ENCODE data around the gene KIRREL3. TPM values are rescaled to one million over a fixed set of nuclear protein-coding genes. Genes with fewer than 3 reads are reported as not detected.

The KIRREL3 gene
- total and polyA plus RNA-seq, 2 of the 8 experiments (the other 6 are each of a cell fraction or from before 2014, with no cell fraction given), result 0.29 to 0.32 TPM

DNA sequence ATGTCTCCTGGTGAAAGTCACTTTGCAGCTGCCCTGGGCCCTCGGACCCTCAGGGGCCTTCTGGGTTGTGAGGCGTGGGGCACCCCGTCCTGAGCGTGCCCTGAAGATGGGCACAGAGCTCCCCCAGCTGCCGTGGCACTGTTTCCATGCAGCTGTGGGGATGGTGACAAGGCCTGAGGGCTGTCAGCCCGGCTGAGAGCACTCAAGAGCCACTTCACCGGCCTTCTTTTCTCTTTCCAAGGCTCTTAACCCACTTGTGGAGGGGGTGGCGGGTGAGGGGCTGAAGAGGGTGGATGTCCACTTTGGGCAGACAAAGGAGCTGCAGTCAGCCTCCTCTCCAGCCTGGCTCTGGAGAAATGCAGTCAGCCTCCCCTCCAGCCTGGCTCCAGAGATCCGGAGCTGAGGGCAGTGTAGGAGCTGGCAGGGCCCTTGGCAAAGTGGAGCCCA lies 405.6 kb downstream of the KIRREL3 start:
- Histone ChIP-seq H3K4me2 (ENCODE audit: insufficient read depth in 1 of 2, low read depth in 2 of 2, low read length in 2 of 2) (no peak overlapping the region), H3K79me1 (ENCODE audit: low read depth, low read length) (no peaks in the 10 kb centered on the region), H3K36me3 (ENCODE audit: control insufficient read depth in 2 of 4, insufficient read depth in 4 of 4, low read length in 3 of 4) (no peaks in the 10 kb centered on the region), H3K56ac (replicated peaks; ENCODE audit: insufficient read length, low read depth, low read length) (no peak overlapping the region), H4K91ac (replicated peaks; ENCODE audit: insufficient read length, low read length) (no peak overlapping the region), H4K5ac (ENCODE audit: insufficient read length, low read depth, low read length) (no peak overlapping the region), H3K79me2 (ENCODE audit: control insufficient read depth in 1 of 2, insufficient read depth in 2 of 2, low read length in 2 of 2) (no peaks in the 10 kb centered on the region), H3K23me2 (ENCODE audit: low read depth, low read length) (no peaks in the 10 kb centered on the region), H3K4ac (replicated peaks; ENCODE audit: insufficient read length, low read depth, low read length) (no peak overlapping the region), H2BK15ac (ENCODE audit: low read length) (no peak overlapping the region), H3K23ac (ENCODE audit: insufficient read length) (no peak overlapping the region), H3K27ac (ENCODE audit: low read depth, low read length) (no peak overlapping the region), H2AFZ (ENCODE audit: low read length) (no peak overlapping the region), H3K18ac (ENCODE audit: extremely low read depth, low read length) (no peak overlapping the region), H2AK5ac (ENCODE audit: low read depth, low read length) (no peak overlapping the region), H3K27me3 (replicated peaks in 1 of 4; ENCODE audit: control insufficient read depth in 3 of 4, extremely low read depth in 1 of 4, insufficient read depth in 3 of 4, low read length in 3 of 4) (no peaks in the 10 kb centered on the region), H3K4me1 (replicated peaks in 1 of 4; ENCODE audit: control insufficient read depth in 3 of 4, insufficient read depth in 4 of 4, low read length in 3 of 4) (peaks cover 0 to 13% (median 7%) of the 10 kb centered on the region in 4 experiments; a peak in 4 of 7 replicates), H3K9ac (replicated peaks in 1 of 4; ENCODE audit: extremely low read depth in 1 of 4, low read depth in 3 of 4, low read length in 3 of 4) (no peak overlapping the region), H2BK12ac (ENCODE audit: low read depth, low read length) (no peak overlapping the region), H2BK20ac (ENCODE audit: low read length) (no peak overlapping the region), H3K14ac (ENCODE audit: insufficient read length) (no peak overlapping the region), H3K9me3 (ENCODE audit: insufficient read depth in 2 of 2, low read depth in 1 of 2, low read length in 1 of 2) (0 out of 4 replicates have a peak, but pooled peaks cover 0 to 2% of the 10 kb centered on the region in 2 experiments), H4K20me1 (replicated peaks in 1 of 2; ENCODE audit: control insufficient read depth in 1 of 2, insufficient read depth in 2 of 2, low read length in 2 of 2) (no peaks in the 10 kb centered on the region), H3K4me3 (ENCODE audit: extremely low read depth in 1 of 4, insufficient read depth in 2 of 4, low read depth in 3 of 4, low read length in 4 of 4) (no peak overlapping the region), H2BK120ac (replicated peaks; ENCODE audit: low read depth, low read length) (no peak overlapping the region), H4K8ac (ENCODE audit: extremely low read depth, insufficient read depth, low read length) (no peak overlapping the region), H2BK5ac (ENCODE audit: low read depth, low read length) (no peak overlapping the region)
- CTCF ChIA-PET (ENCODE audit: partially characterized antibody), result interaction anchor here (0.8 to 13.6 kb wide), 16 partner anchors 8 to 395 kb away, joined by 3 to 143 read pairs (median 4); no protein-coding TSS in a partner anchor
- WGBS, 2 experiments (ENCODE audit: extremely low coverage in 1 of 2, insufficient coverage in 1 of 2, insufficient read length in 1 of 2, insufficient replicate concordance in 2 of 2, low coverage in 1 of 2, low lambda C conversion rate in 2 of 2, missing lambda C conversion rate in 1 of 2), result 90% methylated on average over 9 of the region's 9 CpGs; no CpG with 5 or more reads in 1 of the 2 experiments
- FAIRE-seq (no peak), DNase-seq (ENCODE audit: low read depth in 1 of 2, low spot score in 2 of 2) (no peak)
- POLR2A ChIA-PET (ENCODE audit: partially characterized antibody), result interaction anchor here (1.1 kb wide), 1 partner anchor 9 kb away, joined by 4 read pairs; no protein-coding TSS in a partner anchor
- TF ChIP-seq, protein P1, sequence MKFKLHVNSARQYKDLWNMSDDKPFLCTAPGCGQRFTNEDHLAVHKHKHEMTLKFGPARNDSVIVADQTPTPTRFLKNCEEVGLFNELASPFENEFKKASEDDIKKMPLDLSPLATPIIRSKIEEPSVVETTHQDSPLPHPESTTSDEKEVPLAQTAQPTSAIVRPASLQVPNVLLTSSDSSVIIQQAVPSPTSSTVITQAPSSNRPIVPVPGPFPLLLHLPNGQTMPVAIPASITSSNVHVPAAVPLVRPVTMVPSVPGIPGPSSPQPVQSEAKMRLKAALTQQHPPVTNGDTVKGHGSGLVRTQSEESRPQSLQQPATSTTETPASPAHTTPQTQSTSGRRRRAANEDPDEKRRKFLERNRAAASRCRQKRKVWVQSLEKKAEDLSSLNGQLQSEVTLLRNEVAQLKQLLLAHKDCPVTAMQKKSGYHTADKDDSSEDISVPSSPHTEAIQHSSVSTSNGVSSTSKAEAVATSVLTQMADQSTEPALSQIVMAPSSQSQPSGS (IDR thresholded peaks at IDR 0.05; ENCODE audit: low read length), result no peak
- TF ChIP-seq FOSL1 (IDR thresholded peaks at IDR 0.05; ENCODE audit: insufficient read depth, low read depth, low read length) (no peak), YY1 (IDR thresholded peaks at IDR 0.05; ENCODE audit: low read depth, low read length) (no peak), EP300 (IDR thresholded peaks at IDR 0.05; ENCODE audit: borderline replicate concordance in 1 of 2, low read depth in 2 of 2, low read length in 2 of 2) (no peak), CTBP2 (IDR thresholded peaks at IDR 0.05; ENCODE audit: borderline replicate concordance, insufficient read depth, insufficient read length, low read length) (no peak), ATF3 (IDR thresholded peaks at IDR 0.05; ENCODE audit: insufficient read depth, low read depth, low read length) (no peak), SIN3A (conservative IDR thresholded peaks at IDR 0.05 in 1 of 2, IDR thresholded peaks at IDR 0.05 in 1 of 2; ENCODE audit: low read depth in 1 of 2, low read length in 2 of 2) (no peak), RFX5 (IDR thresholded peaks at IDR 0.05; ENCODE audit: borderline replicate concordance, low read depth, low read length) (no peak)
- TF ChIP-seq, protein P2, sequence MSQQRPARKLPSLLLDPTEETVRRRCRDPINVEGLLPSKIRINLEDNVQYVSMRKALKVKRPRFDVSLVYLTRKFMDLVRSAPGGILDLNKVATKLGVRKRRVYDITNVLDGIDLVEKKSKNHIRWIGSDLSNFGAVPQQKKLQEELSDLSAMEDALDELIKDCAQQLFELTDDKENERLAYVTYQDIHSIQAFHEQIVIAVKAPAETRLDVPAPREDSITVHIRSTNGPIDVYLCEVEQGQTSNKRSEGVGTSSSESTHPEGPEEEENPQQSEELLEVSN (IDR thresholded peaks at IDR 0.05), result no peak

Measured in H1 (cell line).